Measurements from ENCODE around the gene SEMA3F.

DNA sequence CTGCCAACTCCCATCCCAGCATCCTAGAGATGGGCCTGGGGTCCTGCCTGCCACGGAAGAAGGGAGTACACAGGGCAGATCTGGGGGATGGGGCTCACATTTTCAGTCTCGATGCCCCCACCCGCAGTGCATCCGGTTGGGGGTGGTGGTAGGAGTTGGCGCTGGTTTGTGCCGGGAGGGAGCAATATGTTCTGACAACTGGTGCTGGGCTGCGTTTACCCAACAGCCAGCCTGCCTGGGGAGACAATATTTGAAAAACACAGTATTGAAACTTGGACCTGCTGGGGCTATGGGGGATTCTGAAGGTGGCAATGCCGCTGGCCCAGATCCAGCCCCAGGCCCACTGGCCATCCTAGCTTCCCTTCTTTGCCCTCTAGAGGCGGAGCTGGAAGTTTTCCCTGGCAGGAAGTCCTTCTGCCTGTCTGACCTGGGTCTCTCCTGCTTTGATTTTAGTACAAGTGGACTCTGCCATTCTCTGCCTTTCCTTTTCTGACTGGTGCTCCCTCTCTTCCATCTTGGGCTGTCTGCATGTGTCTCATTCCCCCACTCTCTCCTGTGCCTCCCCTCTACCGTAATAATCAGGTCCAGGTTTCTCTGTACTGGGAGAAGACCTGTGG, 3.5 kb downstream of the SEMA3F start:
- no peak for TF ChIP-seq POLR2A (IDR thresholded peaks at IDR 0.05)
- TF ChIP-seq, protein P1, sequence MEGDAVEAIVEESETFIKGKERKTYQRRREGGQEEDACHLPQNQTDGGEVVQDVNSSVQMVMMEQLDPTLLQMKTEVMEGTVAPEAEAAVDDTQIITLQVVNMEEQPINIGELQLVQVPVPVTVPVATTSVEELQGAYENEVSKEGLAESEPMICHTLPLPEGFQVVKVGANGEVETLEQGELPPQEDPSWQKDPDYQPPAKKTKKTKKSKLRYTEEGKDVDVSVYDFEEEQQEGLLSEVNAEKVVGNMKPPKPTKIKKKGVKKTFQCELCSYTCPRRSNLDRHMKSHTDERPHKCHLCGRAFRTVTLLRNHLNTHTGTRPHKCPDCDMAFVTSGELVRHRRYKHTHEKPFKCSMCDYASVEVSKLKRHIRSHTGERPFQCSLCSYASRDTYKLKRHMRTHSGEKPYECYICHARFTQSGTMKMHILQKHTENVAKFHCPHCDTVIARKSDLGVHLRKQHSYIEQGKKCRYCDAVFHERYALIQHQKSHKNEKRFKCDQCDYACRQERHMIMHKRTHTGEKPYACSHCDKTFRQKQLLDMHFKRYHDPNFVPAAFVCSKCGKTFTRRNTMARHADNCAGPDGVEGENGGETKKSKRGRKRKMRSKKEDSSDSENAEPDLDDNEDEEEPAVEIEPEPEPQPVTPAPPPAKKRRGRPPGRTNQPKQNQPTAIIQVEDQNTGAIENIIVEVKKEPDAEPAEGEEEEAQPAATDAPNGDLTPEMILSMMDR (IDR thresholded peaks at IDR 0.05) = no peak
- no peak for TF ChIP-seq EP300 (IDR thresholded peaks at IDR 0.05)

Measured in ovary (tissue), 3 donors.